ENCODE measurements around the gene GRK5.

GRCh38 chr10:119191881-119192280 is 15.5 kb upstream of the GRK5 start:
- TF ChIP-seq, protein P1, sequence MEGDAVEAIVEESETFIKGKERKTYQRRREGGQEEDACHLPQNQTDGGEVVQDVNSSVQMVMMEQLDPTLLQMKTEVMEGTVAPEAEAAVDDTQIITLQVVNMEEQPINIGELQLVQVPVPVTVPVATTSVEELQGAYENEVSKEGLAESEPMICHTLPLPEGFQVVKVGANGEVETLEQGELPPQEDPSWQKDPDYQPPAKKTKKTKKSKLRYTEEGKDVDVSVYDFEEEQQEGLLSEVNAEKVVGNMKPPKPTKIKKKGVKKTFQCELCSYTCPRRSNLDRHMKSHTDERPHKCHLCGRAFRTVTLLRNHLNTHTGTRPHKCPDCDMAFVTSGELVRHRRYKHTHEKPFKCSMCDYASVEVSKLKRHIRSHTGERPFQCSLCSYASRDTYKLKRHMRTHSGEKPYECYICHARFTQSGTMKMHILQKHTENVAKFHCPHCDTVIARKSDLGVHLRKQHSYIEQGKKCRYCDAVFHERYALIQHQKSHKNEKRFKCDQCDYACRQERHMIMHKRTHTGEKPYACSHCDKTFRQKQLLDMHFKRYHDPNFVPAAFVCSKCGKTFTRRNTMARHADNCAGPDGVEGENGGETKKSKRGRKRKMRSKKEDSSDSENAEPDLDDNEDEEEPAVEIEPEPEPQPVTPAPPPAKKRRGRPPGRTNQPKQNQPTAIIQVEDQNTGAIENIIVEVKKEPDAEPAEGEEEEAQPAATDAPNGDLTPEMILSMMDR (IDR thresholded peaks at IDR 0.05): no peak
- no peak for TF ChIP-seq POLR2A (IDR thresholded peaks at IDR 0.05)

Data from right lobe of liver (tissue), 4 donors.